HG02973 (cell line): ENCODE data around the gene MRNIP.

Experiments used
- ATAC-seq: cut with Tn5 transposase; IDR thresholded peaks from one replicate; pipeline ENCODE4 v1.9.1; 2021; ENCODE audit warnings: moderate library complexity; ENCODE audit not compliant: unreplicated experiment

The MRNIP gene

GRCh38 chr5:179889885-179890284 lies 31.3 kb upstream of the MRNIP start:
- ATAC-seq: no peak

DNA sequence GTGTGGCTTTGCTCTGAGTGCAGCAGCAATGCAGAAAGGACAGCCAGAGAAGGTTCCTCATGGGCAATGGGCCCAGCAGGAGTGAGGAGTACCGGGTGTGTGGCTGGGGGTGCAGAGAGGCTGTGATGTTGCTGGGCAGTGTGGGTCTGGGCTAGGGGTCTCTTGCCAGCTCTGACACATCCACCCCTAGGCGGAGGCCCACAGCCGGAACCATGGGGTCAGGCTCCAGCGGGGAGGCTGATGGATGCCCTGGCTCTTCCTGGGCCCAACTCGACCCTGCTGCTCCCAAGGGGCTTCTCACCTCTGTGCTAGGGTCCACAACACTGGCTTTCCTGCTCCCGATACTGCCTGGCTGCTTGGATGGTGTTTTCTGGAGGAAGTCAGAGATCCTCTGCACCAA lies 29.2 kb upstream of the MRNIP start:
- no peak for ATAC-seq

GRCh38 chr5:179887095-179887494 lies 28.5 kb upstream of the MRNIP start:
- no peak for ATAC-seq

DNA sequence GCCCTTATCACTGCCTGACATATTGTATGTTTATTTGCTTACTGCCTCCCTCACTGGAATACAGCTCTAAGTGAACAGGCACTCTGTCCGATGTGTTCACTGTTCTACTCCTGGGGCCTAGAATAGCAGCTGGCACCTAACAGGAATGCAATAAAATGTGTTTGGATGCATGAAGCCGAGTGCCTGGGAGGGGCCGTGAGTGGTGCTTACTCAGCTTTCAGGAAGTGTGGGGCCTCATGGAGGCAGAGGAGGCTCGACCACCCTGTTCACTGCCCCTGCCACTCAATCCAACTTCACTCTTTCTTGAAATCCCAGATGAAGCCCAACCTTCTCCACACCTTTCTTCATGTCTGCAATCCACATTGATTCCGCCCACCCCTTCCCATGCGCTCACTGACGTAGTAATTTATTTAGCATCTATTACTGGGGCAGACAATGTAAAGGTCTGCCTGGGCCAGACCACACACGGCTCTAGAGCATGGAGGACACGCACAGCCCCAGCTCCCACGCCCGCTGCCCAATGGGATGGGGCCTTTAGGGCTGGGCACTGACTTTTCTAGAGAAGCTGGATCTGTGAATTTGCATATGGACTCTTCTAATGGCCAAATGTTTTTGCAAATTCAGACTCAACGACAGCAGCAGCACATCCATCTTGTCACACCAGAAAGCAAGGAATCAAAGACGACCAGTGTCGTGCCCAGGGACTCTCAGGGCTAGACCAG lies 27.7 kb upstream of the MRNIP start:
- no peak for ATAC-seq

DNA sequence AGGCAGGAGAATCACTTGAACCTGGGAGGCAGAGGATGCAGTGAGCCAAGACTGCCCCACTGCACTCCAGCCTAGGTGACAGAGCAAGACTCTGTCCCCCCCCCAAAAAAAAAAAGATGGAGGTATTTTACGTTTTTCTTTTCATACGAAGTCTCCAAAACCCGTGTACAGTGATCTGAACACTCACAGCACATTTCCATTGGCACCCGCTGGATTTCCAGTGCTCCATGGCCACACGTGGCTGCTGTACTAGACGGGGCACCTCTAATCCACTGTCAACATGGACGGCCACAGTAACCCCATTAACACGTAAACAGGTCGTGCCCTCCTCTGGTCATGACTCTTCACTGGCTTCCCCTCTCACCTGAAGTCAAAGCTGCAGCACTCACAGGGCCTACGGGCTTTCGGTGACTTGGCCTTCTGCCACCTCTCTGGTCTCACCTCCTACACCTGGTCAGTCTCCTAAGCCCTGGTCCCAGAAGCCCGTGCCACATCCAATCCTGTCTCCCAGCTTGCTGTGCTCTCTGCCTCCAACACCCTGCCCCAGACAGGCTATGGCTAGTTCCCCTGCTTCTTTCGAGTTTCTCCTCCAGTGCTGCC lies 27.0 kb upstream of the MRNIP start:
- ATAC-seq: no peak

- no peak for ATAC-seq
Measured at GRCh38 chr5:179883163-179883562, 24.5 kb upstream of the MRNIP start.

DNA sequence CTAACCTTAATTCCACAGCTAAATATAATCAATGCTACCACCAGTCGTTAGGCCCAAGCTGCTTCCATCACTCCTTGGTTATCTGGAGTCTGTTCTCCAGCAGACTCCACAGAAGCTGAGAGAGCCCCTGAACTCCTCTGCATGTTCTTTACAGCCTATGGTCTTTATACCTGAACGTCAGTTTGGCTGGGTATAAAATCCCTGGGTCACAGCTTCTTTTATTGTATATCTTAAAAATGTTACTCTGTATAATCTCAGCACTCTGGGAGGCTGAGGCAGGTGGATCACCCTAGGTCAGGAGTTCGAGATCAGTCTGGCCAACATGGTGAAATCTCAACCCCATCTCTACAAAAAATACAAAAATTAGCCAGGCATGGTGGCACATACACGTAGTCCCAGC lies 23.7 kb upstream of the MRNIP start:
- ATAC-seq: no peak

DNA sequence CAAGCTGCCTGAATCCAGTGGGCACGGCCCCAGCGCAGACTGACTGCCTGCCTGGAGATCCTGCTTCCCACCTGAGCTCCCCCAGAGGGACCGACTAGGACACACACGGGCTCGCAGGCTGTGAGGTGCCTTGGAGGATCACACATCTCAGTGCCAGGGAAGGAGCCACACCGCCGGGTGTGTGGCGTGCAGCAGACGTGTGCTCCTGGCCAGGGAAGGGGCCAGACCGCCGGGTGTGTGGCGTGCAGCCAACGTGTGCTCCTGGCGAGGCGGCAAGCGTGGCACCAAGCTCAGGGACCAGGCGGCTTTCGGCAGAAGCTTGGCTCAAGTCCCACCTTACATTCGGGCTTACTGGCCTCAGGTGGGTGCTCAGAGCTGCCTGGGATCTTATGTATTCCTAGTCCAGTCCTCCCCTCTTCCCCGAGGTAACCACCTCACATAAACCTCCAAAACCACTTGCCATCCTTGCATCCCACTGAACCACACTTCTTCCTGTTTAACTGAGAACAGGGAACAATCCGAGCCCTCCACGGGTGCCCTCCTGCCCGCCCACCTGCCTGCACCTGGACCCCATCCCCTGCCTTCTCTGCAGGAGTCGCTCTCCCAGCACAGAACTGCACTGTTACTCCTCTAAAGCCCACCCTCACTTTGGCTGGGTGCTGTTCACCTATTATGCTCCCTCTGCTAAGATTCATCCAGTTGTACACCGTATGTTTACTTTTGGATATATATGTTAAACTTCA lies 22.4 kb upstream of the MRNIP start:
- no peak for ATAC-seq

- ATAC-seq: no peak
Measured at GRCh38 chr5:179880066-179880650, 21.5 kb upstream of the MRNIP start.

DNA sequence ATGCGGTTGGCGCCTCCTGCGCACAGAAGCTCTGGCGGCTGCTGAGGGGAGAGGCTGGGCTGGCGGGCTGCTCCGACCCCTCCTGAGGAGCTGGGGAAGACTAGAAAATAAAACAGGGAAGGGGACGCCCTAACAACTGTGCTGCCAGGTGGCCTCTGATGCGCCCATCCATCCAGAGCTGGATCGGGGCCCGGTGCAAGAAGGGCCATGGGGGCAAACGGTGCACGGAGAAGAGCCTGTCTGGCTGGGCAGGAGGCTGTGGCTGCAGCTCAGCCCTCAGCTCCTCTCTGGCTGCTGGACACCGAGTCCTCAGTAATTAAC lies 21.0 kb upstream of the MRNIP start:
- ATAC-seq: no peak

DNA sequence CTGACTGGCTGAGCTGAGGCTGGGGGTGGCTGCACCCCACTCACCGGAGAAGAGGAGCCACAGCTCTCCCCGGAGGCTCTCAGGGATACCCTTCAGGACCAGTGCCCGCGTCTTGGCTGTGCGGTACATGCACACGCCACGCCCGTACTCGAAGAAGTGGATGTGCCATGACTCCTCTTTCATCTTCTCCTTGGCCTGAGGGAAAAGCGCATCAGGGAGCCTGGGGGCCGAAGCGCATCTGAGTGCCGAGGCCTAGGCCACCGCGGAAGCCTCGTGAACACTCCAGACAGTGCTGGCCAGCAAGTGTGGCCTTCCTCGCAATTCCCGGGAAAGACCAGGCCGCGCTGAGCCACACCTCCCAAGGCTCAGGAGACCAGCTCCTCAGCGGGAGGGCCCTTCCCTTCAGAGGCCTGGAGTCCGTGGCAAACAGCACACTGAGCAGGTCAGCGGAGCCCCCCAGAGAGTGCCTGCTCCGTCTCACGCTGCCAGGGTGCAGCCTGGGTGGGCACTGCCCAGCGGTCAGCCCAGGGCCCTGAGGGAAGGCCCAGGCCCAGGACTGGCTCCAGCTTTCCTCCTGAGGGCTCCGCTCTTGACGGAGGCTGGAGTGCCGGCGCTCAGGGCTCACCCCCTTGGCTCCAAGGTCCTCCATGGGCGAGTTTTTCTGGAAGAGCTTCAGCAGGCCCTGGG lies 20.5 kb upstream of the MRNIP start:
- no peak for ATAC-seq

GRCh38 chr5:179878222-179879002 lies 19.8 kb upstream of the MRNIP start:
- no peak for ATAC-seq

- ATAC-seq: no peak
Measured at GRCh38 chr5:179876610-179876952, 18.0 kb upstream of the MRNIP start.

- ATAC-seq: no peak
Measured at GRCh38 chr5:179875741-179876609, 17.4 kb upstream of the MRNIP start.

DNA sequence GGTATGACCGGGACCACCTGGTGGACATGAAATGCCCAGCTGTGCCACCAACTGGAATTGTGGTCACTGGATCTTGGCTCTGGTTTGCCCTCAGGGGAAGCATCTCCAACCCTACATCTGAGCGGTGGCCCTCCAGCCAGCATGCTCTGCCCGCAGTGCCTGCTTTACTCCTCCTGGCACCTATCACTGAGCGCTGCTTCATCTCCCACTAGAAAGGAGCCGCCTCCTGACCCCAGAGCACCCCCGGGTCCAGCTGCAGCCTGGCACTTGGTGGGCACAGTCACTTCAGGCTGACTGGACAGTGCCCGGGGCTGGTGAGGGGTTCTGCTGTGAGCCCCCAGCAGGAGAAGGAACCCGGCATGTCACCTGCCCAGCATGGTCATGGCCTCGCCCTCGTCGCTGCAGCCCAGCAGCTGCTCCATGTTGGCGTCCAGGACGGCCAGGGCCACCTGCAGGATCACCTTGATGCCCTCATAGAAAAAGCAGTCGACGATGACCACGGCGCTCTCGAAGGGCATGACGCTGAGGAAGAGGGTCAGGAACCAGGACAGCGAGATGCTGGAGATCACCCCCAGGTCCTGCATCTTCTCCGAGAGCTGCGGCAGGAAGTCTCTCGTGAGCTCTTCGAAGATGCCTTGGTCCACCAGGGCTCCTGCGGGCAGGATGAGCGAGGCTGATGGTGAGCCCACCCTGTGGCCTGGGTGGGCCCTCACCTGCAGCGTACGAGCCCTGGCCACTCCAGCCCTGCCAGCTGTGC lies 16.1 kb upstream of the MRNIP start:
- no peak for ATAC-seq

DNA sequence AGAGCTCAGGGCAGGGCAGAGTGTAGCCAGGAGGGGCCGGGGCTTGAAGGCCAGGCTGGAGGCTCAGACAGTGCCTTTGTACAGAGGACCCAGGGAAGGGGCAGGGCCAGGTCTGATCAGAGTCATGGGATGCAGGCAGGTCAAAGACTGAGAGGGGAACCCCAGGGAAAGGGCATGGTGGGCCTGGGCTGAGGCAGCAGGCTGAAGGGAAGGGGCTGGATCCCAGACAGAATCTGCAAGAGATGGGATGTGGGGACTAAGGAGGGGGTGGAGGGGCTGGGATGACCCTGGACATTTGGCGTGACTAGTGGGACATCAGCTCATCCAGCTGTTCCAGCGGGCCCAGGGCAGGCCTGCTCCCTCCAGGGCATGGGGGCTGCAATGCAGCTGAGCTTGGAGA lies 15.5 kb upstream of the MRNIP start:
- no peak for ATAC-seq

DNA sequence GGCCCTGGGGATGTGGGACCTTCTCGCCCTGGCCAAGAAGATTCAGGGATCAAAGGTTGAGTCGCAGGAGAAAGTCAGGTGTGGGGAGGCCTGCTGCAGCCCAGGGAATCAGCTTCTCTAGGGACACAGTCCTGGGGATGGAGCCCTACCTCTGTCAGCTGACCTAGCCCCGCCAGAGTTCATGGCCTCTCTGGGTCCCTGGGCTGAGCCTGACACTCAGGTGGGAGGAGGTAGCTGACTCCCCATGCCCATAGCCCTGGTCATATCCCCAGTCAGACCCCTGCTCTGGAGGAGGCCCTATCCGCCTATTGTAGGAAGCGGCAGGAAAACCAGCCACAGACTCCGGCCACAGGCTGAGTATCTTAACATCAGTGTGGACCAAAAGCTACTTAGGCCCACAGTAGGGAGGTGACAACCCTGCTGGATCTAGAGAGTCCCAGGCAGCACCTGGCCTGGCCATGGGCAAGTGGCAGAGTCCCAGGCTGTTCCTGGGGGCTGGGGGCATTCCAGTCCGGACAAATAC lies 15.0 kb upstream of the MRNIP start:
- no peak for ATAC-seq

GRCh38 chr5:179872828-179873575 lies 14.4 kb upstream of the MRNIP start:
- ATAC-seq: no peak
